K562 (cell line): ENCODE measurements around the gene DGKE. TPM values are rescaled to one million over a fixed set of nuclear protein-coding genes. Genes with fewer than 3 reads are reported as not detected.

ENCODE experiments used
- ATAC-seq: fragments of 200-7000 bp; cut with Tn5 transposase; 3 replicates; pipeline ENCODE4 v1.9.1; 2020; ENCODE audit warnings: moderate library complexity
- BruUV-seq: library from RNA; stranded (reverse); fragments of 400-500 nt; replicated peaks from 2 replicates; lab custom pipeline; 2021; lab: Mats Ljungman, UMichigan
- CTCF ChIA-PET: fragments of 300-600 bp; formaldehyde crosslinking; extraction: SDS; loops from one replicate; lab custom pipeline; 2021; ENCODE audit warnings: low intra/inter-chr PET ratio; lab: Yijun Ruan, JAX
- POLR2A ChIA-PET: fragments of 300-600, 350-650 bp; sonication (Branson Sonifier 250); formaldehyde crosslinking; extraction: SDS; loops from one replicate; lab custom pipeline; 2021; ENCODE audit warnings: antibody characterized with exemption, inconsistent platforms; lab: Yijun Ruan, JAX
- DNase-seq, 4 experiments: peaks; one replicate each; pipeline versions ENCODE4 v3.0.0 to v3.0.0-alpha.2; 2011 to 2018; ENCODE audit warnings: low spot score in 3 of 4, mixed read lengths in 3 of 4; ENCODE audit errors: extremely low read depth in 1 of 4
- FAIRE-seq: peaks from 2 replicates; lab custom pipeline; 2011; peaks lifted over from hg19 to GRCh38; lab: Jason Lieb, UNC
- H2AFZ ChIP-seq: 2 replicates; pipeline ENCODE4 v1.6.0; 2011; ENCODE audit warnings: low read depth, low read length, control low read depth, inconsistent platforms
- H3K27ac ChIP-seq: fragments of 200-600 bp; 3 replicates; pipeline ENCODE4 v1.8.0; 2011; ENCODE audit warnings: low read depth, mild to moderate bottlenecking, control low read depth, inconsistent platforms, low read length, moderate library complexity, mixed read lengths; ENCODE audit errors: extremely low read depth
- H3K27me3 ChIP-seq, 2 experiments: fragments of 300-600 bp in 1 of 2; 2 replicates in 1 of 2; 3 replicates in 1 of 2; pipeline versions ENCODE4 v1.6.0 to v1.8.0; 2011; ENCODE audit warnings: inconsistent platforms in 2 of 2, low read length in 2 of 2, mild to moderate bottlenecking in 1 of 2, mixed read lengths in 1 of 2, moderate library complexity in 1 of 2; ENCODE audit not compliant: control insufficient read depth in 2 of 2, insufficient read depth in 2 of 2
- H3K36me3 ChIP-seq: fragments of 300-600 bp; 3 replicates; pipeline ENCODE4 v1.8.0; 2011; ENCODE audit warnings: mild to moderate bottlenecking, low read length, inconsistent platforms; ENCODE audit not compliant: control insufficient read depth, insufficient read depth
- H3K4me1 ChIP-seq, 2 experiments: fragments of 200-600 bp in 1 of 2; replicated peaks in 1 of 2; 2 replicates in 1 of 2; 3 replicates in 1 of 2; pipeline versions ENCODE4 v1.5.1 to v1.8.0; 2011; ENCODE audit warnings: inconsistent platforms in 2 of 2, low read length in 2 of 2, mild to moderate bottlenecking in 1 of 2, mixed read lengths in 1 of 2, moderate library complexity in 1 of 2; ENCODE audit not compliant: control insufficient read depth in 2 of 2, insufficient read depth in 2 of 2
- H3K4me2 ChIP-seq: 2 replicates; pipeline ENCODE4 v1.6.1; 2011; ENCODE audit warnings: low read length, control low read depth, inconsistent platforms, mixed read lengths; ENCODE audit not compliant: insufficient read depth
- H3K4me3 ChIP-seq: fragments of 200-600 bp; sonication (generic), shearing (Covaris generic); 2 replicates; pipeline ENCODE4 v1.5.1; 2016; ENCODE audit warnings: control low read depth, inconsistent platforms
- H3K79me2 ChIP-seq: fragments of 200-600 bp; 3 replicates; pipeline ENCODE4 v1.8.0; 2011; ENCODE audit warnings: low read length, inconsistent platforms; ENCODE audit not compliant: control insufficient read depth, insufficient read depth
- H3K9ac ChIP-seq, 2 experiments: 2 replicates each; pipeline versions ENCODE4 v1.6.0 to v1.6.1; 2011; ENCODE audit warnings: low read depth in 2 of 2, low read length in 2 of 2, control low read depth in 1 of 2, inconsistent platforms in 1 of 2, mild to moderate bottlenecking in 1 of 2, mixed read lengths in 1 of 2; ENCODE audit not compliant: insufficient read depth in 1 of 2
- H3K9me1 ChIP-seq: one replicate; pipeline ENCODE4 v1.6.0; 2011; ENCODE audit warnings: inconsistent platforms, mild to moderate bottlenecking, low read length, moderate library complexity; ENCODE audit not compliant: control insufficient read depth, insufficient read depth
- H3K9me3 ChIP-seq: replicated peaks from 2 replicates; pipeline ENCODE4 v1.5.1; 2011; ENCODE audit warnings: low read depth, low read length, inconsistent platforms; ENCODE audit not compliant: control insufficient read depth, insufficient read depth
- H4K20me1 ChIP-seq: replicated peaks from 2 replicates; pipeline ENCODE4 v1.6.1; 2011; ENCODE audit warnings: low read length, inconsistent platforms, mixed read lengths; ENCODE audit not compliant: control insufficient read depth, insufficient read depth
- ETV1 ChIP-seq: fragments of 450-650 bp; conservative IDR thresholded peaks from 2 replicates; pipeline ENCODE4 v1.6.1; 2016; ENCODE audit warnings: missing genetic modification characterization, control low read depth, low read depth, missing compliant biosample characterization
- GTF2A2 ChIP-seq: IDR thresholded peaks from 2 replicates; pipeline ENCODE4 v1.6.1; 2016; ENCODE audit warnings: mild to moderate bottlenecking, missing genetic modification characterization, missing compliant biosample characterization
- PURB ChIP-seq: sonication (generic); formaldehyde crosslinking; IDR thresholded peaks from 2 replicates; pipeline ENCODE4 v1.9.0; 2021; ENCODE audit warnings: low read depth, mild to moderate bottlenecking, missing genetic modification reagents
- RBM39 ChIP-seq: fragments of 200-400 bp; formaldehyde crosslinking; optimal IDR thresholded peaks from 2 replicates; pipeline ENCODE3; 2018; ENCODE audit warnings: low read depth, low read length
- SIN3B ChIP-seq: fragments of 450-650 bp; IDR thresholded peaks from 2 replicates; pipeline ENCODE4 v1.6.1; 2017; ENCODE audit warnings: low read depth, mild to moderate bottlenecking, moderate library complexity
- SMARCA4 ChIP-seq: fragments of 450-650 bp; IDR thresholded peaks from 2 replicates; pipeline ENCODE4 v1.6.1; 2016
- SRSF7 ChIP-seq: fragments of 200-400 bp; formaldehyde crosslinking; optimal IDR thresholded peaks from 2 replicates; pipeline ENCODE3; 2017; ENCODE audit warnings: mild to moderate bottlenecking, low read depth, low read length
- ZBTB17 ChIP-seq: fragments of 450-650 bp; formaldehyde crosslinking; IDR thresholded peaks from 2 replicates; pipeline ENCODE4 v1.4.0; 2020; ENCODE audit warnings: mild to moderate bottlenecking
- ZC3H11A ChIP-seq: IDR thresholded peaks from 2 replicates; pipeline ENCODE4 v1.6.1; 2012; ENCODE audit warnings: low read depth, low read length, improper control_type of control experiment
- WGBS: fragments of 100-300 bp; shearing (Covaris generic); methylation state at CpG from one replicate; pipeline ENCODE4 v1.1.6; 2016; ENCODE audit warnings: low coverage, mixed read lengths; ENCODE audit not compliant: insufficient coverage; ENCODE audit errors: missing lambda C conversion rate; 5-methylcytosine and 5-hydroxymethylcytosine counted together
- in situ Hi-C: fragments of 300-500 bp; cut with MboI; formaldehyde crosslinking; loops from 4 replicates; pipeline ENCODE4 v1.15.0; 2018; ENCODE audit warnings: inconsistent platforms, mixed read lengths
- intact Hi-C: fragments of 100-400 bp; cut with micrococcal nuclease; formaldehyde crosslinking; loops from 2 replicates; pipeline ENCODE4 v1.14.2; 2022
- polyA plus RNA-seq, 8 experiments: library from polyadenylated mRNA; depleted of rRNA in 4 of 8; stranded (reverse) in 5 of 8; unstranded in 3 of 8; fragments of >200 nt; fragmentation: Nextera tagmentation in 2 of 8; fragmentation: Illumina TruSeq in 1 of 8; extraction: Ambion mirVana in 2 of 8; extraction: Trizol in 1 of 8; gene quantifications; 2 replicates each; pipeline versions ENCODE4 v1.2.1 to v1.2.3, GENCODE V29; 2011 to 2014; ENCODE audit warnings: inconsistent platforms in 1 of 8, missing spikeins in 1 of 8
- total RNA-seq, 7 experiments: library from RNA; depleted of rRNA in 6 of 7; stranded (reverse); fragments of >200 nt in 6 of 7; fragmentation: Illumina TruSeq in 2 of 7; extraction: Trizol in 2 of 7; gene quantifications; 2 replicates each; pipeline versions ENCODE4 v1.2.1 to v1.2.3, GENCODE V29; 2011 to 2021; ENCODE audit warnings: low replicate concordance in 1 of 7
- TF ChIP-seq, protein P1 (sequence below): sonication (generic); IDR thresholded peaks from 2 replicates; pipeline ENCODE4 v1.6.1; 2016
- TF ChIP-seq, protein P2 (sequence below), 2 experiments: fragments of 450-650 bp; IDR thresholded peaks; 2 replicates each; pipeline ENCODE4 v1.6.1; 2016

Gene DGKE
- total and polyA plus RNA-seq, 9 of the 15 experiments (the other 6 are each of a cell fraction or from before 2014, with no cell fraction given): 1.3 to 9.9 (median 5.9) TPM

DNA sequence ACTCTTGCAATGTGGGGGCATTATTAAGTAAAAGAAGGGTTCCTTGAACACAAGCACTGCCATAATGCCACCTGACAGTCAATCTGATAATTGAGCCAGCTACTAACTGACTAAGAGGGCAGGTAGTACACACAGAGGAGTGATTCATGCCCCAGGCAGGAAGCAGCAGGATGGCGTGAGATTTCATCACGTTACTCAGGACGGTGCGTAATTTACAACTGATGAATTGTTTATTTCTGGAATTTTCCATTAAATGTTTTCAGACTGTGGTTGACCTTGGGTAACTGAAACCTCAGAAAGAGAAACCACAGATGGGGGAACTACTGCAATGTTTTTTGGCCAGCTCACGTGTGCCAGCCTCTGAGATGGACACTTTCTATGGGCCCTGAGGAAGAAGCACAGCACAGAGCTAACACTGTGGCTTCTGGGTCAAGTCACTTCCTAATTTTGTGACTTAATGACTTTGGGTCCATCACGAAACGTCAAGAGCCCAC, 46.9 kb upstream of the DGKE start (continued):
- no peak for TF ChIP-seq GTF2A2 (tag)
- peak; percentile 45; the same call in 1 of the 2 replicates for TF ChIP-seq ETV1 (tag)
- TF ChIP-seq, protein P1, sequence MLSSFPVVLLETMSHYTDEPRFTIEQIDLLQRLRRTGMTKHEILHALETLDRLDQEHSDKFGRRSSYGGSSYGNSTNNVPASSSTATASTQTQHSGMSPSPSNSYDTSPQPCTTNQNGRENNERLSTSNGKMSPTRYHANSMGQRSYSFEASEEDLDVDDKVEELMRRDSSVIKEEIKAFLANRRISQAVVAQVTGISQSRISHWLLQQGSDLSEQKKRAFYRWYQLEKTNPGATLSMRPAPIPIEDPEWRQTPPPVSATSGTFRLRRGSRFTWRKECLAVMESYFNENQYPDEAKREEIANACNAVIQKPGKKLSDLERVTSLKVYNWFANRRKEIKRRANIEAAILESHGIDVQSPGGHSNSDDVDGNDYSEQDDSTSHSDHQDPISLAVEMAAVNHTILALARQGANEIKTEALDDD: no peak
- TF ChIP-seq, protein P2, sequence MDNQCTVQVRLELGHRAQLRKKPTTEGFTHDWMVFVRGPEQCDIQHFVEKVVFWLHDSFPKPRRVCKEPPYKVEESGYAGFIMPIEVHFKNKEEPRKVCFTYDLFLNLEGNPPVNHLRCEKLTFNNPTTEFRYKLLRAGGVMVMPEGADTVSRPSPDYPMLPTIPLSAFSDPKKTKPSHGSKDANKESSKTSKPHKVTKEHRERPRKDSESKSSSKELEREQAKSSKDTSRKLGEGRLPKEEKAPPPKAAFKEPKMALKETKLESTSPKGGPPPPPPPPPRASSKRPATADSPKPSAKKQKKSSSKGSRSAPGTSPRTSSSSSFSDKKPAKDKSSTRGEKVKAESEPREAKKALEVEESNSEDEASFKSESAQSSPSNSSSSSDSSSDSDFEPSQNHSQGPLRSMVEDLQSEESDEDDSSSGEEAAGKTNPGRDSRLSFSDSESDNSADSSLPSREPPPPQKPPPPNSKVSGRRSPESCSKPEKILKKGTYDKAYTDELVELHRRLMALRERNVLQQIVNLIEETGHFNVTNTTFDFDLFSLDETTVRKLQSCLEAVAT (IDR thresholded peaks at IDR 0.05): no peak
- no peak for TF ChIP-seq RBM39
- TF ChIP-seq, all 486 proteins: peak for 32

DNA sequence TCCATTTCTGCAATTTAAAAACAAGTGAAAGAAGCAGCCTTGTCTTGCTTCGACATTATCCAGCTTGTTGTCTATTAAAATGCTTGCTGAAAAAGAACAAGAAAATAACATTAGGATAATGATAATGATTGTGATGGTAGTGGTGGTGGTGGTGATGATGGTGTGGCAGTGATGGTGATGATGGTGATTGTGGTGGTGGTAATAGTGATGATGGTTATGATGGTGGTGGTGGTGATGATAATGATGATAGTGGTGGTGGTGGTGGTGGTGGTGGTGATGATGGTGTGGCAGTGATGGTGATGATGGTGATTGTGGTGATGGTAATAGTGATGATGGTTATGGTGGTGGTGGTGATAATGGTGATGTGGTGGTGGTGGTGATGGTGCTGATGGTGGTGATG, 41.7 kb upstream of the DGKE start:
- Histone ChIP-seq H3K36me3 (no peaks in the 10 kb centered on the region), H3K4me3 (no peak overlapping the region), H3K27me3 (peaks cover 0 to 9% of the 10 kb centered on the region in 2 experiments; a peak in 3 of 5 replicates), H3K9ac (no peak overlapping the region), H3K27ac (no peak overlapping the region), H3K79me2 (no peaks in the 10 kb centered on the region), H3K9me3 (no peaks in the 10 kb centered on the region), H3K4me2 (no peak overlapping the region), H4K20me1 (no peaks in the 10 kb centered on the region), H3K9me1 (no peaks in the 10 kb centered on the region), H3K4me1 (no peaks in the 10 kb centered on the region), H2AFZ (no peak overlapping the region)
- ChIA-PET CTCF (no interaction called here), POLR2A (no interaction called here)
- DNase-seq (no peak), ATAC-seq (no peak), FAIRE-seq (no peak)
- intact Hi-C loops: no loop called here
- no TSS peak for BruUV-seq
- 0% methylated on average over 1 of the region's 1 CpG for WGBS
- in situ Hi-C loops: no loop called here
- TF ChIP-seq SRSF7: no peak
- TF ChIP-seq ZBTB17 (CRISPR knock-in tag): no peak
- TF ChIP-seq PURB (CRISPR knock-in tag): no peak
- no peak for TF ChIP-seq SIN3B
- no peak for TF ChIP-seq SMARCA4
- TF ChIP-seq ZC3H11A: no peak
